B cell (primary cell): ENCODE data around the gene ARL6. TPM values are rescaled to one million over a fixed set of nuclear protein-coding genes. Genes with fewer than 3 reads are reported as not detected.

Experiments used
- ATAC-seq: fragments of 200-7000 bp; cut with Tn5 transposase; one replicate; pipeline ENCODE4 v1.10.0; 2021; ENCODE audit warnings: low read depth, mild to moderate bottlenecking, moderate number of reproducible peaks, moderate library complexity
- CTCF ChIA-PET: fragments of 350-600 bp; sonication (Branson Sonifier 250); formaldehyde crosslinking; loops from one replicate; lab custom pipeline; 2021; ENCODE audit warnings: antibody characterized with exemption, inconsistent platforms; lab: Charles Lee
- POLR2A ChIA-PET: fragments of 350-600 bp; sonication (Branson Sonifier 250); formaldehyde crosslinking; loops from one replicate; lab custom pipeline; 2021; ENCODE audit warnings: antibody characterized with exemption; lab: Charles Lee
- DNase-seq: peaks from one replicate; pipeline ENCODE4 v3.0.0; 2013
- H2AFZ ChIP-seq: 2 replicates; pipeline ENCODE4 v1.6.1; 2012; ENCODE audit warnings: mild to moderate bottlenecking, low read depth, low read length; ENCODE audit not compliant: insufficient read depth, poor library complexity, severe bottlenecking
- H3K27ac ChIP-seq, 2 donors: 1 replicate in 1 of 2; 2 replicates in 1 of 2; pipeline ENCODE4 v1.5.1; 2012 to 2013; ENCODE audit warnings: low read length in 2 of 2, mild to moderate bottlenecking in 2 of 2, moderate library complexity in 1 of 2
- H3K27me3 ChIP-seq, 4 experiments: fragments of 200-600 bp in 1 of 4; sonication (generic) in 1 of 4; replicated peaks in 1 of 4; 1 replicate in 2 of 4; 2 replicates in 2 of 4; pipeline versions ENCODE4 v1.6.1 to v1.7.0; 2013 to 2016; ENCODE audit warnings: low read length in 3 of 4, mild to moderate bottlenecking in 2 of 4, mixed read lengths in 1 of 4, moderate library complexity in 1 of 4; ENCODE audit not compliant: insufficient read depth in 4 of 4, control insufficient read depth in 3 of 4; ENCODE audit errors: control extremely low read depth in 1 of 4
- H3K36me3 ChIP-seq, 2 experiments: replicated peaks in 1 of 2; 1 replicate in 1 of 2; 2 replicates in 1 of 2; pipeline versions ENCODE4 v1.6.1 to v1.7.1; 2013; ENCODE audit warnings: low read length in 1 of 2; ENCODE audit not compliant: insufficient read depth in 2 of 2, control insufficient read depth in 1 of 2; ENCODE audit errors: control extremely low read depth in 1 of 2, extremely low read depth in 1 of 2
- H3K4me1 ChIP-seq, 2 donors: fragments of 200-600 bp in 1 of 2; sonication (generic) in 1 of 2; 1 replicate in 1 of 2; 2 replicates in 1 of 2; pipeline versions ENCODE4 v1.5.1 to v1.6.1; 2013 to 2017; ENCODE audit warnings: low read length in 2 of 2; ENCODE audit not compliant: control insufficient read depth in 2 of 2, insufficient read depth in 2 of 2
- H3K4me2 ChIP-seq: replicated peaks from 2 replicates; pipeline ENCODE3; 2012; ENCODE audit warnings: mild to moderate bottlenecking, low read depth, low read length; ENCODE audit not compliant: poor library complexity, severe bottlenecking
- H3K4me3 ChIP-seq, 5 experiments: fragments of 200-600 bp in 1 of 5; sonication (generic) in 1 of 5; 1 replicate in 3 of 5; 2 replicates in 2 of 5; pipeline versions ENCODE4 v1.5.1 to v1.7.0; 2011 to 2016; ENCODE audit warnings: low read length in 4 of 5, mild to moderate bottlenecking in 4 of 5, low read depth in 2 of 5, control low read depth in 1 of 5, moderate library complexity in 1 of 5; ENCODE audit not compliant: insufficient read depth in 1 of 5; ENCODE audit errors: control extremely low read depth in 1 of 5, extremely low read depth in 1 of 5
- H3K79me2 ChIP-seq: fragments of 200-600 bp; sonication (generic); one replicate; pipeline ENCODE4 v1.6.0; 2016; ENCODE audit warnings: low read length; ENCODE audit not compliant: control insufficient read depth, insufficient read depth
- H3K9ac ChIP-seq: fragments of 200-600 bp; sonication (generic); 2 replicates; pipeline ENCODE4 v1.6.1; 2017; ENCODE audit warnings: mild to moderate bottlenecking, low read length, moderate library complexity
- H3K9me3 ChIP-seq, 3 donors: one replicate each; pipeline versions ENCODE4 v1.6.1 to v1.7.1; 2013; ENCODE audit warnings: low read length in 2 of 3; ENCODE audit not compliant: control insufficient read depth in 2 of 3, insufficient read depth in 1 of 3; ENCODE audit errors: control extremely low read depth in 1 of 3
- H4K20me1 ChIP-seq: 2 replicates; pipeline ENCODE4 v1.6.0; 2012; ENCODE audit warnings: mild to moderate bottlenecking, low read length; ENCODE audit not compliant: insufficient read depth, control insufficient read depth, poor library complexity, severe bottlenecking
- H3K27ac Mint-ChIP-seq: one replicate; pipeline ENCODE4 v1.8.0; 2021; ENCODE audit warnings: mixed read lengths
- H3K27me3 Mint-ChIP-seq: one replicate; pipeline ENCODE4 v1.8.0; 2021; ENCODE audit warnings: mixed read lengths
- H3K4me1 Mint-ChIP-seq: one replicate; pipeline ENCODE4 v1.8.0; 2021; ENCODE audit warnings: mixed read lengths
- H3K4me3 Mint-ChIP-seq: one replicate; pipeline ENCODE4 v1.8.0; 2021; ENCODE audit warnings: mixed read lengths
- H3K9me3 Mint-ChIP-seq: one replicate; pipeline ENCODE4 v1.8.0; 2022; ENCODE audit warnings: mixed read lengths; ENCODE audit not compliant: insufficient read depth
- CTCF ChIP-seq: fragments of 200-600 bp; IDR thresholded peaks from one replicate; pipeline ENCODE4 v1.8.0; 2022; ENCODE audit warnings: antibody characterized with exemption, mild to moderate bottlenecking
- EZH2 ChIP-seq: IDR thresholded peaks from 2 replicates; pipeline ENCODE4 v1.6.1; 2012; ENCODE audit warnings: borderline replicate concordance, low read depth, mild to moderate bottlenecking, moderate library complexity, low read length; ENCODE audit not compliant: insufficient read depth, poor library complexity, severe bottlenecking
- WGBS: methylation state at CpG from one replicate; pipeline ENCODE4 v1.1.5; 2013; ENCODE audit warnings: missing lambda C conversion rate; ENCODE audit not compliant: insufficient coverage; 5-methylcytosine and 5-hydroxymethylcytosine counted together
- intact Hi-C: fragments of 100-400 bp; cut with micrococcal nuclease; formaldehyde crosslinking; loops from one replicate; pipeline ENCODE4 v1.10.0; 2022
- polyA plus RNA-seq: library from polyadenylated mRNA; depleted of rRNA; stranded (reverse); fragments of >200 nt; gene quantifications from 2 replicates; pipeline ENCODE4 v1.2.3, GENCODE V29; 2012
- total RNA-seq, 2 donors: library from RNA; stranded (reverse); fragments of 120-200 nt in 1 of 2; gene quantifications; 1 replicate in 1 of 2; 2 replicates in 1 of 2; pipeline versions ENCODE4 v1.2.3 to v1.2.4, GENCODE V29; 2013 to 2022

The ARL6 gene
- total and polyA plus RNA-seq, 2 donors (not counting 1 experiment from before 2014, with no cell fraction given), result 1.6 to 5.6 TPM

DNA sequence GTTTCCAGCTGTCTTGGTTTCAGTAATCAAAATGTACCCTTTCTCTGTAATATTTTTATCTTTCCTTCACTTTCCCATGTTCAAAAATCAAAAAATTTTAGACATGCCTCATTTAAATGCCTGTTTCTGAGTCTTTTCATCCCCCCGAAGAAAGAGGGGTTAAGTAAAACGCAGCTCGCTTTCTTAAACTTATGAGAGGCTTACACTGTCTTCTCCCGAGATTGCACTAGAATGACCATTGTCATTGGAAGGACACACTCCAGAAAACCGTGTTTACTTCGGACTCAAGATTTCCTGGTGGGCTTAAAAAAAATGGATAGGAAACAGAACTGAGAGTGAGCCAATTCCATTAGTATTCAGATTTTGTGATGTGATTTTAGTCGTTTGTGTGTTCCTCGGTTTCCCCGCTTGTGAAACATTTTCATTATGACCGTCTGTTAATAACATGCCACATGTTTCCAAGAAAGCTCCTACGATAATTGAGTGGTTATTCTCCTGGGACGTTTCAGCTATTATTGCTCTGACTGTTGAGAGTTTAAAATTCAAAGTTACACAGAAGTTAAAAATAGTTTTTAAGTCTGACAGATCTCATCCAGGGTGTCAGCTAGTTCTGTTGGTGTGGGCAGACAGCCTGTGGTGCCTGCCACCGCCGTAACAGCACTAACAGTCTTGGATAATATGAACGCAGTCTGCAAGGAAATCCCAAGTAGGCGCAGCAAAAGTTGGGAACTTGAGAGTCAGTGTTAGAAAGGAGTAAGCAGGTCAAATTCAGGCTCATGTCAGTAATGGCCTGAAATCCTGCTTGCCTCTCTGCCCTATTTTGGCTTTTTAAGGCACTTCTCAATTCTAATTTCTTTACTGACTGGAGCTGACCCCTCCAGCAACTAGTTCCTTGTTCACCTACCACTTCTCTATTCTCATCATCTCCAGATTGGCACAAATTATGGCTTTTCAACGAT is 58.8 kb downstream of the ARL6 start:
- Histone ChIP-seq H4K20me1 (no peaks in the 10 kb centered on the region), H3K36me3 (no peaks in the 10 kb centered on the region), H2AFZ (peak overlapping the region; percentile 84), H3K4me2 (peak overlapping the region; percentile 88), H3K9ac (peak overlapping the region; percentile 86), H3K79me2 (no peaks in the 10 kb centered on the region), H3K27ac (no peak overlapping the region), H3K4me1 (peaks cover 15 to 17% of the 10 kb centered on the region in 2 donors), H3K9me3 (peaks cover 0 to 7% (median 0%) of the 10 kb centered on the region in 3 donors), H3K27me3 (peaks cover 0 to 26% (median 14%) of the 10 kb centered on the region in 4 experiments), H3K4me3 (peak overlapping the region in 2 of 5 experiments; percentile 84 to 93)
- H3K4me1 Mint-ChIP-seq, result peaks cover 24% of the 10 kb centered on the region
- H3K9me3 Mint-ChIP-seq, result no peaks in the 10 kb centered on the region
- no peak for TF ChIP-seq EZH2
- intact Hi-C loops, result loop anchor here (5.0 kb wide), 2 partner anchors 699 to 774 kb away; partner anchors contain the start of gene CLDND1
- POLR2A ChIA-PET, result no interaction called here
- 63% methylated on average over 8 of the region's 17 CpGs for WGBS
- peak overlapping the region; percentile 95 for H3K4me3 Mint-ChIP-seq
- peaks cover 48% of the 10 kb centered on the region for H3K27me3 Mint-ChIP-seq
- no peak overlapping the region for H3K27ac Mint-ChIP-seq
- no peak for ATAC-seq
- CTCF ChIA-PET, result no interaction called here
- DNase-seq, result peak; percentile 12

DNA sequence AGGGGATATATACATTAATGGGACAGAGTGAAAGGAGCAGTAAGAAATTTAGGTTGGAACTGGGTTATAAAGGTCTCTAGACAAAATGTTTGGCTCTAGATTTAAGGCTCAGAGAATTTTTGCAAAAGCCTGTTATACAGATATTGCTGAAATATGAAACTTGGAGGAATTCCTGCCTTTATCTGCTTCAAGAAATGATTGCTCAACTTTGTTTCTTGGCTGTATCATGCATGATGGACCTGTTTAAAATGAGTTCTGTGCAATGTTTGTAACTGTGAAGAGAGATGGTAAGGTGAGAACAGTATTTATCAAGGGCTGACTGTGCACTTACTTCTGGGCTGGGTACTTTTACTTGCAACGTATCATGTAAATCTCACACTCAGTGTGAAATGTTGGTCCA is 60.5 kb downstream of the ARL6 start:
- H3K4me3 ChIP-seq, result no peak overlapping the region
- H3K9me3 ChIP-seq, result peaks cover 0 to 7% (median 0%) of the 10 kb centered on the region in 3 donors
- H4K20me1 ChIP-seq, result no peaks in the 10 kb centered on the region
- no peak overlapping the region for H3K9ac ChIP-seq
- H3K27ac Mint-ChIP-seq, result no peak overlapping the region
- 100% methylated on average over 1 of the region's 1 CpG for WGBS
- no peak overlapping the region for H3K4me2 ChIP-seq
- H3K4me3 Mint-ChIP-seq, result no peak overlapping the region
- ChIA-PET POLR2A (no interaction called here), CTCF (no interaction called here)
- H3K4me1 ChIP-seq, result peaks cover 15 to 17% of the 10 kb centered on the region in 2 donors
- H3K9me3 Mint-ChIP-seq, result no peaks in the 10 kb centered on the region
- peaks cover 0 to 22% (median 10%) of the 10 kb centered on the region in 4 experiments for H3K27me3 ChIP-seq
- ATAC-seq (no peak), DNase-seq (no peak)
- intact Hi-C loops, result no loop called here
- H3K36me3 ChIP-seq, result no peaks in the 10 kb centered on the region
- H3K27ac ChIP-seq, result no peak overlapping the region
- H3K27me3 Mint-ChIP-seq, result peaks cover 38% of the 10 kb centered on the region
- peaks cover 23% of the 10 kb centered on the region for H3K4me1 Mint-ChIP-seq
- TF ChIP-seq EZH2 (no peak), CTCF (no peak)
- no peaks in the 10 kb centered on the region for H3K79me2 ChIP-seq
- no peak overlapping the region for H2AFZ ChIP-seq
